Cardiac muscle cell (in vitro differentiated cells and primary cell): ENCODE results near the gene RPL31. TPM values are rescaled to one million over a fixed set of nuclear protein-coding genes. Genes with fewer than 3 reads are reported as not detected.

Source experiments
- DNase-seq, 2 donors: peaks; one replicate each; pipeline versions ENCODE4 v3.0.0 to v3.0.0-alpha.2; 2010 to 2017; ENCODE audit warnings: low read depth in 1 of 2, low spot score in 1 of 2
- H3K27ac ChIP-seq: fragments of 200-600 bp; sonication (generic); 2 replicates; pipeline ENCODE4 v1.5.1; 2016
- H3K27me3 ChIP-seq: fragments of 200-600 bp; sonication (generic); 2 replicates; pipeline ENCODE4 v1.6.0; 2016; ENCODE audit warnings: control low read depth
- H3K36me3 ChIP-seq: fragments of 200-600 bp; sonication (generic); 2 replicates; pipeline ENCODE4 v1.5.1; 2016; ENCODE audit warnings: control low read depth
- H3K4me1 ChIP-seq: fragments of 200-600 bp; sonication (generic); 2 replicates; pipeline ENCODE4 v1.8.1; 2017; ENCODE audit warnings: low read depth, mild to moderate bottlenecking, mixed run types
- H3K4me3 ChIP-seq: fragments of 200-600 bp; sonication (generic); 2 replicates; pipeline ENCODE4 v1.5.1; 2016; ENCODE audit warnings: mild to moderate bottlenecking
- H3K9me3 ChIP-seq: fragments of 200-600 bp; sonication (generic); 2 replicates; pipeline ENCODE4 v1.5.1; 2017; ENCODE audit warnings: low read depth, mild to moderate bottlenecking, control low read depth
- CTCF ChIP-seq: IDR thresholded peaks from 2 replicates; pipeline ENCODE4 v1.5.1; 2012; ENCODE audit warnings: low read depth, mild to moderate bottlenecking, low read length
- polyA plus RNA-seq: library from polyadenylated mRNA; unstranded; fragments of >200 nt; fragmentation: Nextera tagmentation; extraction: Ambion mirVana; gene quantifications from 2 replicates; pipeline ENCODE4 v1.2.1, GENCODE V29; 2016
- total RNA-seq: library from RNA; depleted of rRNA; stranded (reverse); fragments of >200 nt; gene quantifications from 2 replicates; pipeline ENCODE4 v1.2.3, GENCODE V29; 2016

The RPL31 gene
- total and polyA plus RNA-seq, 2 experiments from 2014 or later: 458 to 1,385 TPM

GRCh38 chr2:101038455-101039255 lies 36.6 kb downstream of the RPL31 start:
- H3K36me3 ChIP-seq: peaks cover 9% of the 10 kb centered on the region
- TF ChIP-seq CTCF: peak; percentile 41
- H3K4me3 ChIP-seq: no peak overlapping the region
- peaks cover 2% of the 10 kb centered on the region for H3K4me1 ChIP-seq
- no peak overlapping the region for H3K27ac ChIP-seq
- no peaks in the 10 kb centered on the region for H3K9me3 ChIP-seq
- H3K27me3 ChIP-seq: no peaks in the 10 kb centered on the region
- peak in 1 of 2 donors; percentile 10 for DNase-seq

GRCh38 chr2:101040072-101040471 lies 38.0 kb downstream of the RPL31 start:
- Histone ChIP-seq H3K27me3 (no peaks in the 10 kb centered on the region), H3K36me3 (peaks cover 4% of the 10 kb centered on the region), H3K9me3 (no peaks in the 10 kb centered on the region), H3K27ac (no peak overlapping the region), H3K4me3 (no peak overlapping the region), H3K4me1 (peaks cover 2% of the 10 kb centered on the region)
- no peak for DNase-seq
- no peak for TF ChIP-seq CTCF

GRCh38 chr2:101040761-101041160 lies 38.7 kb downstream of the RPL31 start:
- Histone ChIP-seq H3K4me1 (peaks cover 2% of the 10 kb centered on the region), H3K36me3 (peaks cover 4% of the 10 kb centered on the region), H3K9me3 (no peaks in the 10 kb centered on the region), H3K27me3 (no peaks in the 10 kb centered on the region), H3K4me3 (no peak overlapping the region), H3K27ac (no peak overlapping the region)
- TF ChIP-seq CTCF: no peak
- DNase-seq: peak in 1 of 2 donors; percentile 70

GRCh38 chr2:101041413-101041812 lies 39.3 kb downstream of the RPL31 start:
- Histone ChIP-seq H3K27ac (no peak overlapping the region), H3K9me3 (no peaks in the 10 kb centered on the region), H3K27me3 (no peaks in the 10 kb centered on the region), H3K4me3 (no peak overlapping the region), H3K4me1 (peaks cover 2% of the 10 kb centered on the region), H3K36me3 (peaks cover 4% of the 10 kb centered on the region)
- no peak for TF ChIP-seq CTCF
- peak in 1 of 2 donors; percentile 41 for DNase-seq

GRCh38 chr2:101045330-101045729 lies 43.2 kb downstream of the RPL31 start:
- peaks cover 7% of the 10 kb centered on the region for H3K36me3 ChIP-seq
- TF ChIP-seq CTCF: no peak
- H3K27ac ChIP-seq: no peak overlapping the region
- no peak for DNase-seq
- H3K4me1 ChIP-seq: peaks cover 2% of the 10 kb centered on the region
- H3K9me3 ChIP-seq: no peaks in the 10 kb centered on the region
- H3K4me3 ChIP-seq: no peak overlapping the region
- no peaks in the 10 kb centered on the region for H3K27me3 ChIP-seq
